Calu3 (cell line): ENCODE data around the gene FABP1. TPM values are rescaled to one million over a fixed set of nuclear protein-coding genes. Genes with fewer than 3 reads are reported as not detected.

ENCODE experiments used
- BruUV-seq: library from RNA; stranded (reverse); fragments of 400-500 nt; replicated peaks from 2 replicates; lab custom pipeline; 2021; lab: Mats Ljungman, UMichigan
- CTCF ChIA-PET: fragments of 300-600 bp; sonication (Branson Sonifier 250); formaldehyde crosslinking; loops from one replicate; lab custom pipeline; 2022; ENCODE audit warnings: antibody characterized with exemption; lab: Charles Lee
- DNase-seq: peaks from one replicate; pipeline ENCODE4 v3.0.0; 2022
- H3K27ac Mint-ChIP-seq: one replicate; pipeline ENCODE4 v1.8.0; 2022; ENCODE audit warnings: mixed read lengths; ENCODE audit not compliant: unreplicated experiment
- H3K27me3 Mint-ChIP-seq: one replicate; pipeline ENCODE4 v1.8.0; 2022; ENCODE audit warnings: mixed read lengths; ENCODE audit not compliant: unreplicated experiment
- H3K36me3 Mint-ChIP-seq: one replicate; pipeline ENCODE4 v1.8.0; 2022; ENCODE audit warnings: mild to moderate bottlenecking, moderate library complexity, mixed read lengths; ENCODE audit not compliant: insufficient read depth, unreplicated experiment
- H3K4me1 Mint-ChIP-seq: one replicate; pipeline ENCODE4 v1.8.0; 2022; ENCODE audit warnings: mild to moderate bottlenecking, low read depth, mixed read lengths; ENCODE audit not compliant: unreplicated experiment
- H3K4me3 Mint-ChIP-seq: one replicate; pipeline ENCODE4 v1.8.0; 2022; ENCODE audit warnings: mild to moderate bottlenecking, low read depth, moderate library complexity, mixed read lengths; ENCODE audit not compliant: unreplicated experiment
- H3K9me3 Mint-ChIP-seq: one replicate; pipeline ENCODE4 v1.8.0; 2022; ENCODE audit warnings: low read depth, mixed read lengths; ENCODE audit not compliant: unreplicated experiment
- intact Hi-C: fragments of 100-400 bp; cut with micrococcal nuclease; formaldehyde crosslinking; loops from one replicate; pipeline ENCODE4 v1.10.0; 2022; ENCODE audit not compliant: unreplicated experiment
- total RNA-seq: library from RNA; stranded (reverse); gene quantifications from 2 replicates; pipeline ENCODE4 v1.2.3, GENCODE V29; 2022
- TF ChIP-seq, protein P1 (sequence below): fragments of 200-600 bp; IDR thresholded peaks from one replicate; pipeline ENCODE4 v1.8.0; 2022; ENCODE audit warnings: antibody characterized with exemption; ENCODE audit not compliant: unreplicated experiment

The FABP1 gene
- total RNA-seq, 1 experiment from 2014 or later = not detected

DNA sequence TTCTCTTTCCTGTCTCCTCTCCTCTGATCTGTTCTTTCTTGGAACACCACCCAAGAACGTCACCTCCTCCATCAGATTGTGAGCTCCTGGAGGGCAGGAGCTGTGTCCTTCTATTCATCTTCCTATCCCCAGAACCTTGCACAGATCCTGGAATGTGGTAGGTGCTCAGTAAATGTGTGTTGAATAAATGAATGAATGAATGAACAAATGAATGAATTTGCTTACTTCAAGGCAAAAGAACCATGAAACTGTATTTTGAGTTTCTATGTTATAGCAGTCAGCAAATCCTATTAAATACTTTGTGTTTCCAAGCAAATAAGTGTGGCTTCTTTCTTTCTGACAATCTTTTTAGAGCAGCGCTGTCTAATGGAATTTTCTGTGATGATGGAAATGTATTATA is 14.8 kb downstream of the FABP1 start:
- no peak for DNase-seq
- Mint-ChIP-seq H3K4me1 (no peaks in the 10 kb centered on the region), H3K36me3 (no peaks in the 10 kb centered on the region), H3K27ac (no peak overlapping the region), H3K4me3 (no peak overlapping the region), H3K27me3 (peaks cover 28% of the 10 kb centered on the region), H3K9me3 (no peaks in the 10 kb centered on the region)
- intact Hi-C loops = no loop called here
- CTCF ChIA-PET = no interaction called here
- BruUV-seq = no TSS peak
- TF ChIP-seq, protein P1, sequence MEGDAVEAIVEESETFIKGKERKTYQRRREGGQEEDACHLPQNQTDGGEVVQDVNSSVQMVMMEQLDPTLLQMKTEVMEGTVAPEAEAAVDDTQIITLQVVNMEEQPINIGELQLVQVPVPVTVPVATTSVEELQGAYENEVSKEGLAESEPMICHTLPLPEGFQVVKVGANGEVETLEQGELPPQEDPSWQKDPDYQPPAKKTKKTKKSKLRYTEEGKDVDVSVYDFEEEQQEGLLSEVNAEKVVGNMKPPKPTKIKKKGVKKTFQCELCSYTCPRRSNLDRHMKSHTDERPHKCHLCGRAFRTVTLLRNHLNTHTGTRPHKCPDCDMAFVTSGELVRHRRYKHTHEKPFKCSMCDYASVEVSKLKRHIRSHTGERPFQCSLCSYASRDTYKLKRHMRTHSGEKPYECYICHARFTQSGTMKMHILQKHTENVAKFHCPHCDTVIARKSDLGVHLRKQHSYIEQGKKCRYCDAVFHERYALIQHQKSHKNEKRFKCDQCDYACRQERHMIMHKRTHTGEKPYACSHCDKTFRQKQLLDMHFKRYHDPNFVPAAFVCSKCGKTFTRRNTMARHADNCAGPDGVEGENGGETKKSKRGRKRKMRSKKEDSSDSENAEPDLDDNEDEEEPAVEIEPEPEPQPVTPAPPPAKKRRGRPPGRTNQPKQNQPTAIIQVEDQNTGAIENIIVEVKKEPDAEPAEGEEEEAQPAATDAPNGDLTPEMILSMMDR = no peak

DNA sequence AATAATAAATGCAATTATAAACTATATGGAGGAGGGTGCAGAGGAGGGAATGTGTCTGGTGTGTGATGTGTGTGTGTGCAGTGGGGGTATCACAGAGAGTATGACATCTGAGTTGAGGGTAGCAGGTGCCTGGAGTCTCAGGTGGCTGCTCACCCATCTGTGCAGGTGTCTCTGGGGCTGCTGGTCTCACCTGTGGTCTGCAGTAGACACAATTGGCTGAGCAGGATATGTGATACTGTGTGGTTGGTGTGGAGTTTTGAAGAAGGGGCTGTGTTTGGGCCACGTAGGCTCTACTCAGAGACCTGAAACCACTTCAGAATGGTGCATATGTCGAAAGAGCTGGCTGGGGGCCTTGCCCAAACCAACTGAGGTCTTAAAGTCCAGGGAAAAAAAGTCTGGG is 17.0 kb downstream of the FABP1 start:
- peaks cover 12% of the 10 kb centered on the region for H3K27me3 Mint-ChIP-seq
- intact Hi-C loops = no loop called here
- H3K27ac Mint-ChIP-seq = no peak overlapping the region
- H3K4me3 Mint-ChIP-seq = no peak overlapping the region
- TF ChIP-seq, protein P1 = no peak
- H3K4me1 Mint-ChIP-seq = no peaks in the 10 kb centered on the region
- CTCF ChIA-PET = no interaction called here
- BruUV-seq = no TSS peak
- DNase-seq = no peak
- H3K36me3 Mint-ChIP-seq = no peaks in the 10 kb centered on the region
- no peaks in the 10 kb centered on the region for H3K9me3 Mint-ChIP-seq

DNA sequence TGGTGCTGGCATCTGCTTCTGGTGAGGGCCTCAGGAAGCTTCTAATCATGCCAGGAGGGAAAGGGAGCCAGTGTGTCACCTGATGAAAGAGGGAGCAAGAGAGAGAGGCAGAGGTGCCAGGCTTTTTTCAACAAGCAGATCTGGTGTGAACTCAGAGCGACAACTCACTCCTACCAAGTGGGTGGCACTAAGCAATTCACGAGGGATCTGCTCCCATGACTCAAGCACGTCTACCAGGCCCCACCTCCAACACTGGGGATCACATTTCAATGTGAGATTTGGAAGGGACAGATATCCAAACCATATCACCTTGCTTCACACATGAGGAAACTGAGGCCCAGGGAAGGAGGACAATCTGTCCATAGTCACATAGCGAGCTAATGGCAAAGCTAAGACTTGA is 19.1 kb downstream of the FABP1 start:
- H3K4me1 Mint-ChIP-seq = no peaks in the 10 kb centered on the region
- peaks cover 13% of the 10 kb centered on the region for H3K27me3 Mint-ChIP-seq
- no peak overlapping the region for H3K27ac Mint-ChIP-seq
- BruUV-seq = no TSS peak
- H3K4me3 Mint-ChIP-seq = no peak overlapping the region
- no peaks in the 10 kb centered on the region for H3K9me3 Mint-ChIP-seq
- CTCF ChIA-PET = no interaction called here
- TF ChIP-seq, protein P1 = no peak
- no peak for DNase-seq
- H3K36me3 Mint-ChIP-seq = no peaks in the 10 kb centered on the region
- intact Hi-C loops = no loop called here

DNA sequence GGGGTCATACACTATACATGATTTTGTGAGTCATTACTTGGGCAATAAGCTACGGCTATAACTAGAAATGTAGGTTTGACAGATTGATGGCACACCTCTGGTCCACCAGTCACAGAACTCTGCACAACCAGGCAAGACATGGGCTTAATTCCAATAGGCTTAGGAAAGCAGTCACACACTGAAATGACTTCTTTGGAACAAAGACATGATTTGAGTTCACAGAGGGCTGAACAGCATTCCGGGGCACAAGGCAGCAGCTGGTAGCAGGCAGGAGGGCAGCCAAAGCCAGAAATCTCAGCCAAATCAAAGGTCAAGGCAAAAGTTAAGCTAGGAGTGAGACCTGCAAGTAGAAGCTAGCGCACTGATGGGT is 27.4 kb downstream of the FABP1 start:
- intact Hi-C loops = no loop called here
- TF ChIP-seq, protein P1 = no peak
- no peak for DNase-seq
- Mint-ChIP-seq H3K9me3 (no peaks in the 10 kb centered on the region), H3K4me3 (no peak overlapping the region), H3K36me3 (no peaks in the 10 kb centered on the region), H3K27me3 (peaks cover 40% of the 10 kb centered on the region), H3K27ac (no peak overlapping the region), H3K4me1 (no peaks in the 10 kb centered on the region)
- no TSS peak for BruUV-seq
- CTCF ChIA-PET = interaction anchor here (1.0 kb wide), 1 partner anchor 40 kb away, joined by 3 read pairs; no protein-coding TSS in a partner anchor
